Nephron (organoid): Measurements from ENCODE around the gene SRP14.

ENCODE experiments used
- H3K27ac Mint-ChIP-seq, 3 experiments: 2 replicates each; pipeline ENCODE4 v1.8.0; 2020; ENCODE audit warnings: mixed read lengths in 3 of 3, mild to moderate bottlenecking in 2 of 3, moderate library complexity in 1 of 3
- H3K27me3 Mint-ChIP-seq: 2 replicates; pipeline ENCODE4 v1.8.0; 2021; ENCODE audit warnings: low read depth, mild to moderate bottlenecking, moderate library complexity, mixed read lengths
- H3K36me3 Mint-ChIP-seq: 2 replicates; pipeline ENCODE4 v1.8.0; 2020; ENCODE audit warnings: low read depth, mixed read lengths
- H3K4me1 Mint-ChIP-seq: 2 replicates; pipeline ENCODE4 v1.8.0; 2020; ENCODE audit warnings: mixed read lengths
- H3K4me3 Mint-ChIP-seq, 3 experiments: 2 replicates each; pipeline ENCODE4 v1.8.0; 2020; ENCODE audit warnings: mild to moderate bottlenecking in 3 of 3, mixed read lengths in 3 of 3, moderate library complexity in 2 of 3
- H3K9me3 Mint-ChIP-seq: 2 replicates; pipeline ENCODE4 v1.8.0; 2020; ENCODE audit warnings: mixed read lengths
- CTCF ChIP-seq, 3 experiments: fragments of 200-600 bp; sonication (generic); IDR thresholded peaks; one replicate each; pipeline ENCODE4 v1.5.0; 2021; ENCODE audit warnings: antibody characterized with exemption in 3 of 3; ENCODE audit not compliant: unreplicated experiment in 3 of 3

SRP14 gene

GRCh38 chr15:40053079-40053830 is 14.3 kb upstream of the SRP14 start:
- Mint-ChIP-seq H3K9me3 (no peaks in the 10 kb centered on the region), H3K36me3 (no peaks in the 10 kb centered on the region), H3K4me1 (peaks cover 83% of the 10 kb centered on the region), H3K27me3 (peaks cover 7% of the 10 kb centered on the region), H3K27ac (peak overlapping the region; percentile 75 to 97 (median 84)), H3K4me3 (no peak overlapping the region)
- TF ChIP-seq CTCF (IDR thresholded peaks at IDR 0.05; ENCODE audit: unreplicated experiment in 3 of 3): no peak

GRCh38 chr15:40052604-40053003 is 13.6 kb upstream of the SRP14 start:
- TF ChIP-seq CTCF (IDR thresholded peaks at IDR 0.05; ENCODE audit: unreplicated experiment in 3 of 3): no peak
- no peaks in the 10 kb centered on the region for H3K36me3 Mint-ChIP-seq
- H3K4me3 Mint-ChIP-seq: no peak overlapping the region
- no peaks in the 10 kb centered on the region for H3K9me3 Mint-ChIP-seq
- peaks cover 83% of the 10 kb centered on the region for H3K4me1 Mint-ChIP-seq
- H3K27me3 Mint-ChIP-seq: peaks cover 7% of the 10 kb centered on the region
- H3K27ac Mint-ChIP-seq: peak overlapping the region; percentile 75 to 97 (median 84)

- H3K36me3 Mint-ChIP-seq: no peaks in the 10 kb centered on the region
- no peak overlapping the region for H3K4me3 Mint-ChIP-seq
- peaks cover 88% of the 10 kb centered on the region for H3K4me1 Mint-ChIP-seq
- no peak for TF ChIP-seq CTCF (IDR thresholded peaks at IDR 0.05; ENCODE audit: unreplicated experiment in 3 of 3)
- peak overlapping the region; percentile 75 to 97 (median 84) for H3K27ac Mint-ChIP-seq
- H3K9me3 Mint-ChIP-seq: no peaks in the 10 kb centered on the region
- H3K27me3 Mint-ChIP-seq: peaks cover 7% of the 10 kb centered on the region
Observed at GRCh38 chr15:40051616-40052415, 12.8 kb upstream of the SRP14 start.

- H3K9me3 Mint-ChIP-seq: no peaks in the 10 kb centered on the region
- H3K4me1 Mint-ChIP-seq: peaks cover 91% of the 10 kb centered on the region
- H3K36me3 Mint-ChIP-seq: no peaks in the 10 kb centered on the region
- H3K27me3 Mint-ChIP-seq: peaks cover 7% of the 10 kb centered on the region
- H3K4me3 Mint-ChIP-seq: peak overlapping the region in 1 of 3 experiments; percentile 17
- peak overlapping the region; percentile 73 to 97 (median 84) for H3K27ac Mint-ChIP-seq
- TF ChIP-seq CTCF (IDR thresholded peaks at IDR 0.05; ENCODE audit: unreplicated experiment in 3 of 3): no peak
Observed at GRCh38 chr15:40050788-40051470, 11.9 kb upstream of the SRP14 start.

GRCh38 chr15:40048926-40049475 is 10.0 kb upstream of the SRP14 start:
- Mint-ChIP-seq H3K27me3 (peaks cover 7% of the 10 kb centered on the region), H3K4me3 (no peak overlapping the region), H3K27ac (peak overlapping the region; percentile 84 to 97 (median 93)), H3K4me1 (peaks cover 87% of the 10 kb centered on the region), H3K36me3 (no peaks in the 10 kb centered on the region), H3K9me3 (no peaks in the 10 kb centered on the region)
- no peak for TF ChIP-seq CTCF (IDR thresholded peaks at IDR 0.05; ENCODE audit: unreplicated experiment in 3 of 3)
